ENCODE data around the gene DNAJB8.

Gene DNAJB8

DNA sequence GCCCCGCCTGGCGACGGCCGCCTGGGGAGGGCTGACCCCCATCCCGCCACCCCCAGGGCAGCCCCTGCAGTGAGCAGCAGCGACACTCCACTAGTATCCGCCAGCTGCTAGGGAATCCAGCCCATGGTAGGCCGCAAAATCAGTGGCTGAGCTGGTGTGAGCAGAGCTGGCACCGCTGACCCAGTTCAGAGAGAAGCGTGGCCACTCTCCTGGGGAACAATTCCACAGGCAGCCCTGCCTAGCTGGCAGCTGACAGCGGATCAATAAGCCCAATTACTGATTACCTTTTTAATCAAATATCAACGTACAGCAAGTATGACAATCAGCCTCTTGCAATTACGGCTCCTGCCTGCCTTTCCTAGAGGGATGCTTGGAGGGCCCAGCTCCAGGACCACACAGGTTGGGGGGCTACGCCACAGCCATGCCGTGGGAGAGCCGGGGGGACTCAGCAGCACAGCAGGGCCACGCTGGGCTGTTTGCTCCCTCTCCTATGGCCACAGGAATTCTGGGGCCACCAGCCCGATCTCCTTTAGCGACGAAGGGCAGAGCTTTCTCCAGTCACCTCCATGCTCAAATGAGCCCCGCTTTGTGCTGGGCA is 13.9 kb downstream of the DNAJB8 start:
- no peak overlapping the region for H3K4me3 ChIP-seq (ENCODE audit: control insufficient read depth, low read depth, low read length)
- TF ChIP-seq, protein P1, sequence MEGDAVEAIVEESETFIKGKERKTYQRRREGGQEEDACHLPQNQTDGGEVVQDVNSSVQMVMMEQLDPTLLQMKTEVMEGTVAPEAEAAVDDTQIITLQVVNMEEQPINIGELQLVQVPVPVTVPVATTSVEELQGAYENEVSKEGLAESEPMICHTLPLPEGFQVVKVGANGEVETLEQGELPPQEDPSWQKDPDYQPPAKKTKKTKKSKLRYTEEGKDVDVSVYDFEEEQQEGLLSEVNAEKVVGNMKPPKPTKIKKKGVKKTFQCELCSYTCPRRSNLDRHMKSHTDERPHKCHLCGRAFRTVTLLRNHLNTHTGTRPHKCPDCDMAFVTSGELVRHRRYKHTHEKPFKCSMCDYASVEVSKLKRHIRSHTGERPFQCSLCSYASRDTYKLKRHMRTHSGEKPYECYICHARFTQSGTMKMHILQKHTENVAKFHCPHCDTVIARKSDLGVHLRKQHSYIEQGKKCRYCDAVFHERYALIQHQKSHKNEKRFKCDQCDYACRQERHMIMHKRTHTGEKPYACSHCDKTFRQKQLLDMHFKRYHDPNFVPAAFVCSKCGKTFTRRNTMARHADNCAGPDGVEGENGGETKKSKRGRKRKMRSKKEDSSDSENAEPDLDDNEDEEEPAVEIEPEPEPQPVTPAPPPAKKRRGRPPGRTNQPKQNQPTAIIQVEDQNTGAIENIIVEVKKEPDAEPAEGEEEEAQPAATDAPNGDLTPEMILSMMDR (conservative IDR thresholded peaks at IDR 0.05; ENCODE audit: control insufficient read depth, insufficient read depth, low read depth, low read length): no peak
- DNase-seq (ENCODE audit: low read depth): no peak

GRCh38 chr3:128452120-128452519 is 14.6 kb downstream of the DNAJB8 start:
- H3K4me3 ChIP-seq (ENCODE audit: control insufficient read depth, low read depth, low read length): no peak overlapping the region
- TF ChIP-seq, protein P1 (conservative IDR thresholded peaks at IDR 0.05; ENCODE audit: control insufficient read depth, insufficient read depth, low read depth, low read length): no peak

GRCh38 chr3:128449111-128449638 is 17.5 kb downstream of the DNAJB8 start:
- no peak for DNase-seq (ENCODE audit: low read depth)
- no peak overlapping the region for H3K4me3 ChIP-seq (ENCODE audit: control insufficient read depth, low read depth, low read length)
- TF ChIP-seq, protein P1 (conservative IDR thresholded peaks at IDR 0.05; ENCODE audit: control insufficient read depth, insufficient read depth, low read depth, low read length): no peak

More at GRCh38 chr3:128452120-128452519, 14.6 kb downstream of the DNAJB8 start:
- DNase-seq (ENCODE audit: low read depth): no peak

DNA sequence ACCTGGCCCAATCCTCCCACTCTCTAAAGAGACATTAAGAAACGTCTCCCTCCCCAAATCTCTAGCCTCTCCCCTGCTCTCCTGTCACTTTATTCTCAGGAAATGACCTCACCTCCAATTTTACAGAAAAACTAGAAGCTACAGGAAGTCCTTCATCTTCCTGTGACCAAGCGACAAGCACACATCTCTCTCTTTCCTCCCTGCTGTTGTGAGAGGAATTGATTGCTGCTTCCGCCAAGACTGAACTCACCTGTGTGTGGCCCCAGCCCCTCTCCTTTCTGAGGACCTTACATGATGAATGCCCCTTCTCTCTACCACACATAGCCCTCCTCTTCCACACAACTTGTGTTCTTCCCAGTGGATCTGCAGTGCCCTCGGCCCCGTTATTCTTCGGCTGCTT is 18.2 kb downstream of the DNAJB8 start:
- TF ChIP-seq, protein P1 (conservative IDR thresholded peaks at IDR 0.05; ENCODE audit: control insufficient read depth, insufficient read depth, low read depth, low read length): no peak
- no peak overlapping the region for H3K4me3 ChIP-seq (ENCODE audit: control insufficient read depth, low read depth, low read length)
- no peak for DNase-seq (ENCODE audit: low read depth)

DNA sequence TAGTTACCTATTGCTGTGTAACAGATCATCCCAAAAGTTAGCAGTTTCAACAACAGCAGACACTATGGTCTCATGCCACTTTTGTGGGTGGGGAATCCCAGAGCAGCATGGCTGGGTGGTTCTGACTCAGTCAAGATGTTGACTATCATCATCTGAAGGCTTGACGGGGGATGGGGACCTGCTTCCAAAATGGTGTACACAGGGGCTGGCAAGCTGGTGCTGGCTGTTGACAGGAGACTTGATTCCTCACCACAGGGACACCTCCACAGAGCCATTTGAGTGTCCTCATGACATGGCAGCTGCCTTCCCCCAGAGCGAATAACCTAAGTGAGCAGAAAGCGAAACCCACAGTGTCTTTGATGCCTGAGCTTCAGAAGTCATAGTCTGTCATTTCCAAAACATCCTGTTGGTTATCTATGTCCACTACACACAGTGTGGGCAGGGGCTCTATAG is 19.1 kb downstream of the DNAJB8 start:
- DNase-seq (ENCODE audit: low read depth): no peak
- H3K4me3 ChIP-seq (ENCODE audit: control insufficient read depth, low read depth, low read length): no peak overlapping the region
- TF ChIP-seq, protein P1 (conservative IDR thresholded peaks at IDR 0.05; ENCODE audit: control insufficient read depth, insufficient read depth, low read depth, low read length): no peak

DNA sequence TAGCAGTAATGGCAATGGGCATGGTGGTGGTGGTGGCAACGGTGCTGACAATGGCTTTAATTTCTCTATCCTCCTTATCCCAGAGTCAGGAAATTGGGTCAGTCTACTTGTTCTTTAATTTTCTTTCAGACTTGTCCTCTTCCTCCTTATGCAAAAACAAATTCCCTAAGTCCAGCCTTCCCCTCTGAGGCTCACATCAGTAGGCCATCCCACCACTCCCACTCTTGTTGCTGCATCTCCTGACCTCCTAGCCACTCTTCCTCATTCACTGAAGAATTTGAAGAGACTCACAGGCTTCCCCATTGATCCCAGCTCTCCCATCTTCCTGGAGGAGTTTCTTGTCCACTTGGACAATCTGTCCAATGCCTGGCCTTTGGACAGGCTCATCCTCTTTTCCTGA is 19.9 kb downstream of the DNAJB8 start:
- TF ChIP-seq, protein P1 (conservative IDR thresholded peaks at IDR 0.05; ENCODE audit: control insufficient read depth, insufficient read depth, low read depth, low read length): no peak
- no peak overlapping the region for H3K4me3 ChIP-seq (ENCODE audit: control insufficient read depth, low read depth, low read length)
- DNase-seq (ENCODE audit: low read depth): no peak

Measured in fibroblast of mammary gland (primary cell).